Testis (tissue), 2 donors: Measurements from ENCODE around the gene GPR176.

Experiments used
- CTCF ChIP-seq, 3 experiments: fragments of 450-650 bp in 2 of 3; fragments of 200-600 bp in 1 of 3; sonication (generic) in 1 of 3; IDR thresholded peaks; one replicate each; pipeline ENCODE4 v1.5.1; 2016 to 2019; ENCODE audit warnings: antibody characterized with exemption in 3 of 3, mild to moderate bottlenecking in 2 of 3, moderate library complexity in 1 of 3
- POLR2A ChIP-seq: fragments of 450-650 bp; IDR thresholded peaks from one replicate; pipeline ENCODE4 v1.6.1; 2017; ENCODE audit warnings: antibody characterized with exemption, mild to moderate bottlenecking, moderate library complexity

GRCh38 chr15:39921274-39921638 lies 1.2 kb upstream of the GPR176 start:
- TF ChIP-seq CTCF (IDR thresholded peaks at IDR 0.05): no peak
- TF ChIP-seq POLR2A: no peak
